Measurements from ENCODE around the gene CFAP97.

The CFAP97 gene

GRCh38 chr4:185221491-185221890, 17.7 kb upstream of the CFAP97 start:
- no peak overlapping the region for H3K4me3 Mint-ChIP-seq
- H3K36me3 Mint-ChIP-seq (ENCODE audit: low read depth), result peaks cover 16% of the 10 kb centered on the region
- H3K27me3 Mint-ChIP-seq (ENCODE audit: low read depth, poor library complexity), result peaks cover 3% of the 10 kb centered on the region
- TF ChIP-seq, protein P1, sequence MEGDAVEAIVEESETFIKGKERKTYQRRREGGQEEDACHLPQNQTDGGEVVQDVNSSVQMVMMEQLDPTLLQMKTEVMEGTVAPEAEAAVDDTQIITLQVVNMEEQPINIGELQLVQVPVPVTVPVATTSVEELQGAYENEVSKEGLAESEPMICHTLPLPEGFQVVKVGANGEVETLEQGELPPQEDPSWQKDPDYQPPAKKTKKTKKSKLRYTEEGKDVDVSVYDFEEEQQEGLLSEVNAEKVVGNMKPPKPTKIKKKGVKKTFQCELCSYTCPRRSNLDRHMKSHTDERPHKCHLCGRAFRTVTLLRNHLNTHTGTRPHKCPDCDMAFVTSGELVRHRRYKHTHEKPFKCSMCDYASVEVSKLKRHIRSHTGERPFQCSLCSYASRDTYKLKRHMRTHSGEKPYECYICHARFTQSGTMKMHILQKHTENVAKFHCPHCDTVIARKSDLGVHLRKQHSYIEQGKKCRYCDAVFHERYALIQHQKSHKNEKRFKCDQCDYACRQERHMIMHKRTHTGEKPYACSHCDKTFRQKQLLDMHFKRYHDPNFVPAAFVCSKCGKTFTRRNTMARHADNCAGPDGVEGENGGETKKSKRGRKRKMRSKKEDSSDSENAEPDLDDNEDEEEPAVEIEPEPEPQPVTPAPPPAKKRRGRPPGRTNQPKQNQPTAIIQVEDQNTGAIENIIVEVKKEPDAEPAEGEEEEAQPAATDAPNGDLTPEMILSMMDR (IDR thresholded peaks at IDR 0.05), result no peak
- no peak for DNase-seq
- H3K4me1 Mint-ChIP-seq, result peaks cover 3% of the 10 kb centered on the region
- no peak overlapping the region for H3K27ac Mint-ChIP-seq
- H3K9me3 Mint-ChIP-seq, result peaks cover 11% of the 10 kb centered on the region

GRCh38 chr4:185219551-185220344, 15.9 kb upstream of the CFAP97 start:
- Mint-ChIP-seq H3K27me3 (ENCODE audit: low read depth, poor library complexity) (peaks cover 3% of the 10 kb centered on the region), H3K4me3 (no peak overlapping the region), H3K9me3 (peaks cover 11% of the 10 kb centered on the region), H3K36me3 (ENCODE audit: low read depth) (peaks cover 16% of the 10 kb centered on the region), H3K4me1 (no peaks in the 10 kb centered on the region), H3K27ac (no peak overlapping the region)
- TF ChIP-seq, protein P1 (IDR thresholded peaks at IDR 0.05), result no peak
- no peak for DNase-seq

GRCh38 chr4:185218312-185218711, 14.5 kb upstream of the CFAP97 start:
- TF ChIP-seq, protein P1 (IDR thresholded peaks at IDR 0.05), result no peak
- no peak for DNase-seq
- H3K4me1 Mint-ChIP-seq, result peaks cover 9% of the 10 kb centered on the region
- H3K9me3 Mint-ChIP-seq, result peaks cover 8% of the 10 kb centered on the region
- H3K27me3 Mint-ChIP-seq (ENCODE audit: low read depth, poor library complexity), result peaks cover 3% of the 10 kb centered on the region
- H3K36me3 Mint-ChIP-seq (ENCODE audit: low read depth), result peaks cover 16% of the 10 kb centered on the region
- no peak overlapping the region for H3K4me3 Mint-ChIP-seq
- no peak overlapping the region for H3K27ac Mint-ChIP-seq

GRCh38 chr4:185217408-185217975, 13.7 kb upstream of the CFAP97 start:
- Mint-ChIP-seq H3K4me1 (peaks cover 17% of the 10 kb centered on the region), H3K9me3 (peaks cover 2% of the 10 kb centered on the region), H3K27ac (no peak overlapping the region), H3K36me3 (ENCODE audit: low read depth) (peaks cover 8% of the 10 kb centered on the region), H3K27me3 (ENCODE audit: low read depth, poor library complexity) (peaks cover 5% of the 10 kb centered on the region), H3K4me3 (no peak overlapping the region)
- DNase-seq, result no peak
- TF ChIP-seq, protein P1 (IDR thresholded peaks at IDR 0.05), result no peak

DNA sequence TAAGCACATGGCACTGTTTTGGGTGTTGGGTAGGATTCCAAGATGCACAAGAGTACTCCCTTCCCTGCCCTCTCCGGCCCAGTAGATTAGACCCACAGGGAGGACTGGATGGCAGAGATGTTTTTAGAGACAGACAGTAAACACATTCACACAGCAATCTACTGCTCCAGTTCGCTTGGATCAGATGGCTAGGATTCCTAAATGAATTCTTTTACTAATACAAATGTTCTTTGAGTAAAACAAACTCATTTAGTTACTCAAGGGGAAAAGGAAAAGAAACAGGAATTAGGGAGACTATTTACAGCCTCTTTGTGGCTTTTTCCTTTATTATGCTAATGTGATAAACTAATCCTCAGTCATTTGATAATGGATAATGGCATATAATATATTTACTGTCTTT, 11.5 kb upstream of the CFAP97 start:
- H3K9me3 Mint-ChIP-seq, result no peaks in the 10 kb centered on the region
- DNase-seq, result no peak
- peaks cover 35% of the 10 kb centered on the region for H3K4me1 Mint-ChIP-seq
- no peaks in the 10 kb centered on the region for H3K36me3 Mint-ChIP-seq (ENCODE audit: low read depth)
- no peak overlapping the region for H3K27ac Mint-ChIP-seq
- peaks cover 6% of the 10 kb centered on the region for H3K27me3 Mint-ChIP-seq (ENCODE audit: low read depth, poor library complexity)
- TF ChIP-seq, protein P1 (IDR thresholded peaks at IDR 0.05), result no peak
- no peak overlapping the region for H3K4me3 Mint-ChIP-seq

Measured in nephron progenitor cell (in vitro differentiated cells).